Suprapubic skin (tissue), 4 donors: ENCODE measurements around the gene ARHGEF11. TPM values are rescaled to one million over a fixed set of nuclear protein-coding genes. Genes with fewer than 3 reads are reported as not detected.

ENCODE experiments used
- DNase-seq, 2 donors: peaks; one replicate each; pipeline ENCODE4 v3.0.0-alpha.2; 2019; ENCODE audit warnings: low spot score in 2 of 2
- H3K27ac ChIP-seq: fragments of 200-600 bp; sonication (generic); one replicate; pipeline ENCODE4 v1.5.1; 2019
- H3K27me3 ChIP-seq: fragments of 200-600 bp; sonication (generic); one replicate; pipeline ENCODE4 v1.5.1; 2019
- H3K36me3 ChIP-seq: fragments of 200-600 bp; sonication (generic); one replicate; pipeline ENCODE4 v1.5.1; 2019
- H3K4me1 ChIP-seq: fragments of 200-600 bp; sonication (generic); one replicate; pipeline ENCODE4 v1.5.1; 2019
- H3K4me3 ChIP-seq: fragments of 200-600 bp; sonication (generic); one replicate; pipeline ENCODE4 v1.5.1; 2019; ENCODE audit warnings: mild to moderate bottlenecking
- H3K9me3 ChIP-seq: fragments of 200-600 bp; sonication (generic); one replicate; pipeline ENCODE4 v1.5.1; 2019
- CTCF ChIP-seq, 2 donors: fragments of 200-600 bp in 1 of 2; fragments of 450-650 bp in 1 of 2; sonication (generic) in 1 of 2; IDR thresholded peaks; one replicate each; pipeline ENCODE4 v1.5.1; 2016 to 2019; ENCODE audit warnings: antibody characterized with exemption in 2 of 2, mild to moderate bottlenecking in 1 of 2, moderate library complexity in 1 of 2
- EP300 ChIP-seq: sonication (generic); formaldehyde crosslinking; IDR thresholded peaks from one replicate; pipeline ENCODE4 v1.6.1; 2017; ENCODE audit warnings: antibody characterized with exemption
- POLR2A ChIP-seq, 2 donors: fragments of 450-650 bp; IDR thresholded peaks; one replicate each; pipeline ENCODE4 v1.6.1; 2017; ENCODE audit warnings: antibody characterized with exemption in 2 of 2, mild to moderate bottlenecking in 2 of 2, moderate library complexity in 2 of 2
- POLR2AphosphoS5 ChIP-seq, 3 donors: sonication (generic); formaldehyde crosslinking; IDR thresholded peaks; one replicate each; pipeline ENCODE4 v1.6.1; 2017; ENCODE audit warnings: antibody characterized with exemption in 3 of 3
- WGBS: methylation state at CpG from one replicate; pipeline ENCODE4 v1.1.5; 2018; 5-methylcytosine and 5-hydroxymethylcytosine counted together
- total RNA-seq, 4 donors: library from RNA; depleted of rRNA; stranded (reverse); fragments of >200 nt; gene quantifications; one replicate each; pipeline ENCODE4 v1.1.0, GENCODE V29; 2016

ARHGEF11 gene
- total RNA-seq, 4 donors from 2014 or later: 30.7 to 46.1 (median 40.3) TPM

- H3K4me1 ChIP-seq: peaks cover 38% of the 10 kb centered on the region
- no peaks in the 10 kb centered on the region for H3K27me3 ChIP-seq
- no peaks in the 10 kb centered on the region for H3K9me3 ChIP-seq
- 52% methylated on average over 1 of the region's 1 CpG for WGBS
- no peaks in the 10 kb centered on the region for H3K36me3 ChIP-seq
- no peak overlapping the region for H3K4me3 ChIP-seq
- H3K27ac ChIP-seq: no peak overlapping the region
- TF ChIP-seq POLR2A (IDR thresholded peaks at IDR 0.05) (no peak), CTCF (IDR thresholded peaks at IDR 0.05) (no peak), POLR2AphosphoS5 (IDR thresholded peaks at IDR 0.05) (no peak), EP300 (no peak)
- no peak for DNase-seq
These were observed 4.7 kb downstream of the ARHGEF11 start for GRCh38 chr1:157040802-157041201.

GRCh38 chr1:157035121-157035520, 10.4 kb downstream of the ARHGEF11 start:
- no peak for TF ChIP-seq POLR2A (IDR thresholded peaks at IDR 0.05)
- no peak for TF ChIP-seq POLR2AphosphoS5 (IDR thresholded peaks at IDR 0.05)
- TF ChIP-seq CTCF (IDR thresholded peaks at IDR 0.05): no peak
- TF ChIP-seq EP300: no peak
- Histone ChIP-seq H3K36me3 (no peaks in the 10 kb centered on the region), H3K27ac (no peak overlapping the region), H3K4me1 (no peaks in the 10 kb centered on the region), H3K9me3 (no peaks in the 10 kb centered on the region), H3K27me3 (no peaks in the 10 kb centered on the region), H3K4me3 (no peak overlapping the region)
- no peak for DNase-seq
- whole genome bisulfite sequencing: 95% methylated on average over 6 of the region's 6 CpGs

DNA sequence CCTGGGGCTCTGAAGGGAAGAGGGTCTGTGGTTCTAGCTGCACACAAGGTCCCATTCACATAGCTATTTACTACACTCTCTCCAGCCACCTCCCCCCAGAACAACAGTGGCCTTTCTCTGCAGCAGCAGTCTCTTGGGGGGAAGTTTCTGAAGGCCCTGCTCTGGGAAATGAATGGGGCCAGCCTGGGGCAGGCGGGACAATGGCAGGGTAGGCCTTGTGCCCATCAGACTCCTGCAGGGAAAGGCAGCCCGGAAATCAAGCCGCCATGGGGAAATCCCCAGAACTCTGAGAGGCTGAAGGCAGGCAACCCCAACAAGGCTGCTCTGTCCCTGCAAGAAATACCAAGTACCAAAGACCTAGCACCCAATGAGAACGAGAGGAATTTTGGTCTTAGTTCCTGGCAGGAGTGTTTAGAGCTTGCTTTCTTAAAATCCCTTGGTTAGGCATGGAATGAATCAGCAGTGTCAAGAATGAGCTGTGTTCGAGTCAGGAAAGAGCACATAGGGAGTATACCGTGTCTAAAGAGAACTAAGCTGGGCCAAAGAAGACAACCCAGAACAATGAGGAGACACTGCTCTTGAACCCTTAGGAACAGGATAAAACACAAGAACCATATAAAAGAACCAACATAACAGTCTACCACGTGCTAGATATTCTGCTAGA, 11.3 kb downstream of the ARHGEF11 start:
- 70% methylated on average over 7 of the region's 7 CpGs for whole genome bisulfite sequencing
- no peaks in the 10 kb centered on the region for H3K4me1 ChIP-seq
- H3K4me3 ChIP-seq: no peak overlapping the region
- no peaks in the 10 kb centered on the region for H3K9me3 ChIP-seq
- TF ChIP-seq POLR2AphosphoS5 (IDR thresholded peaks at IDR 0.05) (no peak), EP300 (no peak), CTCF (IDR thresholded peaks at IDR 0.05) (no peak), POLR2A (IDR thresholded peaks at IDR 0.05) (no peak)
- H3K27me3 ChIP-seq: no peaks in the 10 kb centered on the region
- H3K27ac ChIP-seq: no peak overlapping the region
- no peak for DNase-seq
- no peaks in the 10 kb centered on the region for H3K36me3 ChIP-seq

GRCh38 chr1:157033357-157033876, 12.1 kb downstream of the ARHGEF11 start:
- WGBS: 68% methylated on average over 3 of the region's 3 CpGs
- no peak overlapping the region for H3K4me3 ChIP-seq

More at GRCh38 chr1:157033357-157033876, 12.1 kb downstream of the ARHGEF11 start:
- H3K27me3 ChIP-seq: no peaks in the 10 kb centered on the region
- no peak for DNase-seq
- H3K4me1 ChIP-seq: no peaks in the 10 kb centered on the region
- H3K36me3 ChIP-seq: no peaks in the 10 kb centered on the region
- H3K27ac ChIP-seq: no peak overlapping the region
- TF ChIP-seq EP300 (no peak), POLR2AphosphoS5 (IDR thresholded peaks at IDR 0.05) (no peak), POLR2A (IDR thresholded peaks at IDR 0.05) (no peak), CTCF (IDR thresholded peaks at IDR 0.05) (no peak)
- no peaks in the 10 kb centered on the region for H3K9me3 ChIP-seq
